Measurements from ENCODE around the gene DDRGK1. TPM values are rescaled to one million over a fixed set of nuclear protein-coding genes. Genes with fewer than 3 reads are reported as not detected.
"Not testable (repeated sequence)": the region's sequence is repeated elsewhere in the genome, so short reads cannot be mapped to it uniquely, and the experiment has no call there.

DDRGK1 gene
- total RNA-seq, 1 donor from 2014 or later, result 61.4 TPM

- H3K27me3 ChIP-seq, result no peaks in the 10 kb centered on the region
- no peaks in the 10 kb centered on the region for H3K4me1 ChIP-seq
- intact Hi-C loops (cut with DNase I), result no loop called here
- H3K9me3 ChIP-seq, result no peaks in the 10 kb centered on the region
- DNase-seq (ENCODE audit: extremely low spot score in 2 of 2), result no peak
- H3K27ac ChIP-seq, result no peak overlapping the region
- H3K36me3 ChIP-seq, result peaks cover 0 to 64% of the 10 kb centered on the region in 2 donors
- no peak for TF ChIP-seq POLR2A (IDR thresholded peaks at IDR 0.05)
- TF ChIP-seq CTCF (IDR thresholded peaks at IDR 0.05), result no peak
- TF ChIP-seq POLR2AphosphoS5 (IDR thresholded peaks at IDR 0.05; ENCODE audit: insufficient read depth in 1 of 2, low read depth in 1 of 2), result no peak
- no peak overlapping the region for H3K4me3 ChIP-seq
Observed at GRCh38 chr20:3190681-3191111, 13.8 kb downstream of the DDRGK1 start.

DNA sequence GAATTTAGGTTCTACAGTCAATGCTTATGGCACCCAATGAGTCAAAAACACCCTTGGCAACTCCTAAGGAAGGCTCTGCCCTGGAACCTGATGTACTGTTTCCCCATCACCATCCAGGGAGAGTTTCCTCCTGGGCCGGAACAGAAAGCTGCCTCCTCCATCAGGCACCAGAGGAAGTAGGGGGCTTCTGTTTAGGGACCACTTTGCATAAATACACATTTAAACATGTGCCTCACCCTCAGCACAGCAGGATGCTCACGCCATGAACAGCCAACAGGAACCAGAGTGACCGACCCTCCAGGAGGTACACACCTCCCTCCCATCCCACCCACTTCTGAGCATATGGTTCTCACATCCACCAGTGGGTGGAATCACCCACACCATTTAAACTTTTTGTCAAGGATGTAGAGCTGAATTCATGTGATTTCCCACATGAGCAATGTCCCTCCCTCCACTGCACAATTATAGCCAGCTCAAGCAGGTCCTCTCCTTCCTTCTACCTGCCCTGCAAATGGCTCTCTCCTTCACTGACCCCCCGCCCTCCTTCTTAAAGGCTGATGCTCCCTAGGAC is 14.8 kb downstream of the DDRGK1 start:
- Histone ChIP-seq H3K4me3 (no peak overlapping the region), H3K27ac (no peak overlapping the region), H3K4me1 (no peaks in the 10 kb centered on the region), H3K9me3 (no peaks in the 10 kb centered on the region), H3K27me3 (no peaks in the 10 kb centered on the region), H3K36me3 (peaks cover 0 to 53% of the 10 kb centered on the region in 2 donors)
- TF ChIP-seq CTCF (IDR thresholded peaks at IDR 0.05), result no peak
- TF ChIP-seq POLR2AphosphoS5 (IDR thresholded peaks at IDR 0.05; ENCODE audit: insufficient read depth in 1 of 2, low read depth in 1 of 2), result no peak
- TF ChIP-seq POLR2A (IDR thresholded peaks at IDR 0.05), result no peak
- intact Hi-C loops (cut with DNase I), result no loop called here
- DNase-seq (ENCODE audit: extremely low spot score in 2 of 2), result no peak

DNA sequence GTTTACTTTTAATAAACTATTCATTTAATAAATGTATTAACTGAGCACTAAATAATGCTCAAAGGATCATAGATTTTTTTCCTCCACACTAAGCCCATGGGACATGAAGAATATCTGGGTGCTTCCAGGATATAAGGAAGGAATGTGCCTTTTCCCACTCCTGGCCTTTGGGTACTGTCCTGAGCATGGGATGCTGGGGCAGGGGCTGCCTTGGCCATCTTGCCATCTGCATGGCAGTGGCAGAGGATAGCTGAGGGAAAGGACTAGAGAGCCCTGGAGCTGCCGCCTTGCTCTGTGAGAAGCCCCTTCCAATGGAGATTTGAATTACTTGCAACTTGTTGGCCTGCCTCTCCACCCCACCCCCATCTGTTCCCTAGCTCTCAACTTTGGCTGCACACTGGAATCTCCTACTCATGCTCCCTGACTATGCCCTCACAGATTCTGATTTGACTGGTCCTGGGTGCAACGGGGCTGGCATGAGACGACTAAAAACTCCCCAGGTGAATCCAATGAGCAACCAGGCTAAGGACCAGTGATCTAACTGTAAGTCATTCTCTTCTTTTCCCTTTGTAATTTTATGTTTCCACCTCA is 15.6 kb downstream of the DDRGK1 start:
- Histone ChIP-seq H3K4me3 (no peak overlapping the region), H3K36me3 (peaks cover 0 to 46% of the 10 kb centered on the region in 2 donors), H3K4me1 (no peaks in the 10 kb centered on the region), H3K27ac (no peak overlapping the region), H3K9me3 (no peaks in the 10 kb centered on the region), H3K27me3 (no peaks in the 10 kb centered on the region)
- DNase-seq (ENCODE audit: extremely low spot score in 2 of 2), result no peak
- TF ChIP-seq POLR2A (IDR thresholded peaks at IDR 0.05) (no peak), POLR2AphosphoS5 (IDR thresholded peaks at IDR 0.05; ENCODE audit: insufficient read depth in 1 of 2, low read depth in 1 of 2) (no peak), CTCF (IDR thresholded peaks at IDR 0.05) (no peak)
- intact Hi-C loops (cut with DNase I), result no loop called here

- H3K36me3 ChIP-seq, result peaks cover 0 to 35% of the 10 kb centered on the region in 2 donors
- H3K9me3 ChIP-seq; H3K27me3 ChIP-seq; H3K27ac ChIP-seq; H3K4me3 ChIP-seq; DNase-seq (ENCODE audit: extremely low spot score in 2 of 2); H3K4me1 ChIP-seq; intact Hi-C loops (cut with DNase I): not testable (repeated sequence)
Observed at GRCh38 chr20:3187861-3188260, 16.6 kb downstream of the DDRGK1 start.

GRCh38 chr20:3183896-3184612 is 20.4 kb downstream of the DDRGK1 start:
- no peaks in the 10 kb centered on the region for H3K4me1 ChIP-seq
- H3K36me3 ChIP-seq, result no peaks in the 10 kb centered on the region
- no peak overlapping the region for H3K4me3 ChIP-seq
- no peak for DNase-seq (ENCODE audit: extremely low spot score in 2 of 2)
- H3K27ac ChIP-seq, result no peak overlapping the region
- intact Hi-C loops (cut with DNase I), result no loop called here
- no peaks in the 10 kb centered on the region for H3K27me3 ChIP-seq
- TF ChIP-seq POLR2AphosphoS5 (IDR thresholded peaks at IDR 0.05; ENCODE audit: insufficient read depth in 1 of 2, low read depth in 1 of 2) (no peak), POLR2A (IDR thresholded peaks at IDR 0.05) (no peak), CTCF (IDR thresholded peaks at IDR 0.05) (no peak)
- no peaks in the 10 kb centered on the region for H3K9me3 ChIP-seq

- intact Hi-C loops (cut with DNase I); H3K27ac ChIP-seq; H3K4me3 ChIP-seq; DNase-seq (ENCODE audit: extremely low spot score in 2 of 2); H3K27me3 ChIP-seq; H3K9me3 ChIP-seq; H3K36me3 ChIP-seq; H3K4me1 ChIP-seq: not testable (repeated sequence)
Observed at GRCh38 chr20:3182429-3182828, 22.1 kb downstream of the DDRGK1 start.

Data from vagina (tissue), 2 donors.